H1 (cell line): ENCODE results near the gene RPL36AL. TPM values are rescaled to one million over a fixed set of nuclear protein-coding genes. Genes with fewer than 3 reads are reported as not detected.

Source experiments
- BACH1 ChIP-seq: IDR thresholded peaks from 2 replicates; pipeline ENCODE4 v1.6.1; 2012; ENCODE audit warnings: low read length, improper control_type of control experiment
- CHD7 ChIP-seq: fragments of 300-600 bp; sonication (generic); IDR thresholded peaks from 2 replicates; pipeline ENCODE4 v1.7.1; 2012; ENCODE audit warnings: low read length, moderate library complexity, mild to moderate bottlenecking, inconsistent platforms; ENCODE audit not compliant: insufficient replicate concordance
- polyA plus RNA-seq, 7 experiments: library from polyadenylated mRNA; depleted of rRNA in 3 of 7; stranded (reverse) in 5 of 7; unstranded in 2 of 7; fragments of >200 nt in 5 of 7; fragments of 200-250 nt in 2 of 7; gene quantifications; 1 replicate in 5 of 7; 2 replicates in 1 of 7; 4 replicates in 1 of 7; pipeline versions ENCODE4 v1.2.1 to v1.2.3, GENCODE V29; 2011 to 2013; ENCODE audit warnings: missing spikeins in 2 of 7, mixed read lengths in 2 of 7
- total RNA-seq: library from RNA; stranded (reverse); fragmentation: NEBNext Ultra II Directional; extraction: Animal tissue kit (Norgen Biotek cat#: 25700); gene quantifications from 2 replicates; pipeline ENCODE4 v1.2.1, GENCODE V29; 2021

The RPL36AL gene
- total and polyA plus RNA-seq, 2 of the 8 experiments (the other 6 are each of a cell fraction or from before 2014, with no cell fraction given) = 138 to 230 TPM

GRCh38 chr14:49636866-49637265 lies 16.4 kb upstream of the RPL36AL start (continued):
- no peak for TF ChIP-seq CHD7
- TF ChIP-seq BACH1 = no peak
- TF ChIP-seq, all 59 proteins: peak for 0
